Measurements from ENCODE around the gene NATD1.

- TF ChIP-seq POLR2AphosphoS5 (IDR thresholded peaks at IDR 0.05; ENCODE audit: low read depth, low read length) (no peak), TAF1 (IDR thresholded peaks at IDR 0.05; ENCODE audit: low read depth, low read length) (no peak), GABPA (IDR thresholded peaks at IDR 0.05; ENCODE audit: borderline replicate concordance, insufficient read depth, low read length) (no peak), POU5F1 (IDR thresholded peaks at IDR 0.05; ENCODE audit: low read depth, low read length) (no peak), EZH2 (IDR thresholded peaks at IDR 0.05; ENCODE audit: low read depth, low read length, severe bottlenecking) (no peak), POLR2A (IDR thresholded peaks at IDR 0.05; ENCODE audit: control extremely low read depth in 1 of 2, low read depth in 2 of 2, low read length in 2 of 2) (no peak), RNF2 (IDR thresholded peaks at IDR 0.05; ENCODE audit: borderline replicate concordance, low read depth, low read length, missing control alignments, poor library complexity, severe bottlenecking) (no peak), MAFK (IDR thresholded peaks at IDR 0.05; ENCODE audit: low read depth, low read length) (no peak), EP300 (IDR thresholded peaks at IDR 0.05; ENCODE audit: borderline replicate concordance in 1 of 2, low read depth in 2 of 2, low read length in 2 of 2) (no peak), JUN (IDR thresholded peaks at IDR 0.05; ENCODE audit: low read depth, low read length) (no peak), RXRA (IDR thresholded peaks at IDR 0.05; ENCODE audit: insufficient read depth, low read depth, low read length) (no peak)
- TF ChIP-seq, protein P1, sequence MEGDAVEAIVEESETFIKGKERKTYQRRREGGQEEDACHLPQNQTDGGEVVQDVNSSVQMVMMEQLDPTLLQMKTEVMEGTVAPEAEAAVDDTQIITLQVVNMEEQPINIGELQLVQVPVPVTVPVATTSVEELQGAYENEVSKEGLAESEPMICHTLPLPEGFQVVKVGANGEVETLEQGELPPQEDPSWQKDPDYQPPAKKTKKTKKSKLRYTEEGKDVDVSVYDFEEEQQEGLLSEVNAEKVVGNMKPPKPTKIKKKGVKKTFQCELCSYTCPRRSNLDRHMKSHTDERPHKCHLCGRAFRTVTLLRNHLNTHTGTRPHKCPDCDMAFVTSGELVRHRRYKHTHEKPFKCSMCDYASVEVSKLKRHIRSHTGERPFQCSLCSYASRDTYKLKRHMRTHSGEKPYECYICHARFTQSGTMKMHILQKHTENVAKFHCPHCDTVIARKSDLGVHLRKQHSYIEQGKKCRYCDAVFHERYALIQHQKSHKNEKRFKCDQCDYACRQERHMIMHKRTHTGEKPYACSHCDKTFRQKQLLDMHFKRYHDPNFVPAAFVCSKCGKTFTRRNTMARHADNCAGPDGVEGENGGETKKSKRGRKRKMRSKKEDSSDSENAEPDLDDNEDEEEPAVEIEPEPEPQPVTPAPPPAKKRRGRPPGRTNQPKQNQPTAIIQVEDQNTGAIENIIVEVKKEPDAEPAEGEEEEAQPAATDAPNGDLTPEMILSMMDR (IDR thresholded peaks at IDR 0.05; ENCODE audit: control extremely low read depth in 1 of 3, insufficient read depth in 1 of 3, low read depth in 1 of 3, low read length in 3 of 3): no peak
These were observed 25.1 kb downstream of the NATD1 start for GRCh38 chr17:21228111-21228510.
